Left hindlimb (tissue), 1 donor: ENCODE measurements around the gene CALHM3.
"Not testable (repeated sequence)": the region's sequence is repeated elsewhere in the genome, so short reads cannot be mapped to it uniquely, and the experiment has no call there.

Experiments
- DNase-seq: peaks from one replicate; pipeline ENCODE4 v3.0.0-alpha.2; 2018

CALHM3 gene

GRCh38 chr10:103479135-103479534 lies at the start of gene CALHM3:
Gene CALHM3, minus strand, starts transcription at chr10:103479240. Its CDS starts 208 bp downstream, at chr10:103479032.
- no peak for DNase-seq

DNA sequence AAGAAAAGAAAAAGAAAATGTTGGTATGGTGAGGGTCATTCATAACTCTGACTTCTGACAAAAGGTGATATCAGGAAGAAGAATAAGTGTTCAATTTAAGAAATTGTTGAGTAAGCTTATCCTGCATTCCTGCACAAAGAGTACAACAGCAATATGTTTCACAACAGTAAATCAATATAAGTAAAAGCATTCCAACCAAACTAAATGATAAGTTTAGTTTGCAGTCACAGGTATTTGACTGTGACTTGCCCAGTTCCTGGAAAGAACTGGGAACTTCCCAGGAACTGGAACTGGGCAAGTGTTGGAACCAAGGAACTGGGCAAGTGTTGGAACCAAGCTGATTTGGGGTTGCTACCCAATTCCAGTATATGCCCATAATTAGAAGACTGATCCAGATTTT lies 49.5 kb upstream of the CALHM3 start:
- no peak for DNase-seq

GRCh38 chr10:103527476-103527875 lies 48.4 kb upstream of the CALHM3 start:
- DNase-seq, result not testable (repeated sequence)

GRCh38 chr10:103525901-103526300 lies 46.9 kb upstream of the CALHM3 start:
- DNase-seq, result no peak

GRCh38 chr10:103523683-103524082 lies 44.6 kb upstream of the CALHM3 start:
- DNase-seq, result no peak

GRCh38 chr10:103522006-103522405 lies 43.0 kb upstream of the CALHM3 start:
- DNase-seq, result not testable (repeated sequence)

DNA sequence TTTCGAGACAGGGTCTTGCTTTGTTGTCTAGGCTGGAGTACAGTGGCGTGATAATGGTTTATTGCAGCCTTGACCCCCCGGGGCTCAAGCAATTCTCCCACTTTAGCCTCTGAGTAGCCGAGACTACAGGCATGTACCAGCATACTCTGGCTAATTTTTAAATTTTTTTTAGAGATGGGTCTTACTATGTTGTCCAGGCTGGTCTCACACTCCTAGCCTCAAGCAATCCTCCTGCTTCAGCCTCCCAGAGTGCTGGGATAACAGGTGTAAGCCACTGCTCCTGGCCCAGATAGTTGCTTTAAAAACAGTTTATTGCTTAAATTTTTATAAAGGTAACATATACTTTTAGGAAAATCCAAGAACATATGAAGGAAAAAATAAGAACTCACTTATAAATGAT lies 40.8 kb upstream of the CALHM3 start:
- no peak for DNase-seq

DNA sequence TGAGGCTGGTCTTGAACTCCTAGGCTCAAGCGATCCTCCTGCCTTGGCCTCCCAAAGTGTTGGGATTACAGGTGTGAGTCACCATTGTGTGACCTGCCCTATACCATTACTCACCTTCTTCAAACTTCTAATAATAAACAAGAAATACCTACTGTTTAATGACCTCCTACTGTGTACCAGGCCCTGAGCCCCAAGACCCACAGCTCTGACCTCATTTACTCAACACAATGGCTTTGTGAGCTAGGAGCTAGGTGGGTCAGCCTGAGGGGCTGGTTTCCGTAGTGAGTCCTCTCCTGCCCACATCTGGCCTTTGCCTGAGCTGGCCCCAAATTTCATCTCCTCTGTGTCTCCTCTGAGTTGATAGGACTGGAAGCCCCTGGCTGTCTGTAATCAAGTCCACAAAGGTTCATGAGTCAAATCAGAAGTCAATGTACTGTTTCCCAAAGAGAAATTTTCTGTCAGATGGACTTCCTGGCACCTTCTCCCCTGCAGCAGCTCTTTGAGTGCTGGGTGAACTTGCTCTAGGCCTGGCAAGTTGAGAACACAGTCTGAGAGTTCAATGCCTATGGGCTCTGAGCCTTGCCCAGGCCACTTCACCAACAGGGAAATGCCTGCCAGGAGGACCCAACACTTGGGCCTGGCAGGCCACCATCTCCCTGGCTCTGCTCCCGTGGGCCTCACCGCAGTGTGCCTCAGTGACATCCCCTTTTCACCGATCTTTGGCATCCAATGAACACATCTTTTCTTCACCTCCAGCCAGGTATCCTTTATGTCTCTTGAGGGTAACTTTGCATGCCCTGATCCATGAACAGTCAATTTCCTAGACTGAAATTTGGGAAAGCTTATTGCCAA lies 38.4 kb upstream of the CALHM3 start:
- no peak for DNase-seq

DNA sequence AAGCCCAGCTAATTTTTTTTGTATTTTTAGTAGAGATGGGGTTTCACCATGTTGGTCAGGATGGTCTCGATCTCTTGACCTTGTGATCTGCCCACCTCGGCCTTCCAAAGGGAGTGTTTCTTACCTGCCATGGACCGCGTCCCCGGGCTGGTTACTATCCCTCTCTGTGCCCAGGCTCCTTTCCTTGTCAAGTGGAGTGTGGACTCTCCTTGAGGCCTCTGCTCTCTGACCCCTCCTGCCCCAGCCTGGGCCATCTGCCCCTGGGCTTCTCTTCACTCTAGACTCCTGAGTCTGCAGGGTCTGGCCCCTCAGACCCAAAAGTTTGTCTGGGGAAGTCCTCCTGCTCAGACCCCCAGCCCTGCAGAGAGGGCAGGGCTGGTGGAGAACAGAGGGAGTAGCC lies 35.2 kb upstream of the CALHM3 start:
- no peak for DNase-seq

DNA sequence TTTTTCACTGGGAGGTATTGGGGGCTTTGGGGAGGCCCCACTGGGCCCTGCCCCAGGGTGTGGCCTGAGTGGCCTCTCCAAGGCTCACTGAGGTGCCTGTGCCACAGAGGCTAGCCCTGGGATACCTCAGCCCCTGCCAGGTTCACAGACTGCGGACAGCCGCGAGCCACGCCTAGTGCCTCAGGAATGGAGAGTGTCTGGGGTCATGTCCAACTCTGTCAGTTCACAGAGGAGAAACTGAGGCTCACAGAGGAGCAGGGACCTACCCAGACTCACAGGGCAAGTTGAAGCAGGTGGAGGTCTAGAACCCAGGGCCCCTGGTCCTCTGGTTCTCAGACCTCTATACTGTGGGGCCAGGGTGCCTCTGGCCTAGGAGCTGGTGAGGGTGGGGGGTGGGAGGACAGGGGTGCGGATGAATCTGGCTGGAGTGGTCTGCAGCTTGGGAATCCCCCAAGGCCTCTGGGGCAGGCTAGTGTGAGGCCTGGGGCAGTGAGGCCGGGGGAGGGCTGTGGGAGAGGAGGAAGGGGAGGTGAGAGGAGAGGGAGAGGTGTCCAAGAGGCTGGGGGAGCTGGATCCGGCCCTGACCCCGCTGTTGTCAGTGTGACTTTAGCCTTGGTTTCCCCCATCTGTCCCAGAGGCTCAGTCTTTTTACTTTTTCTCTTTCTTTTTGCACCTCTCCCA lies 34.5 kb upstream of the CALHM3 start:
- no peak for DNase-seq

DNA sequence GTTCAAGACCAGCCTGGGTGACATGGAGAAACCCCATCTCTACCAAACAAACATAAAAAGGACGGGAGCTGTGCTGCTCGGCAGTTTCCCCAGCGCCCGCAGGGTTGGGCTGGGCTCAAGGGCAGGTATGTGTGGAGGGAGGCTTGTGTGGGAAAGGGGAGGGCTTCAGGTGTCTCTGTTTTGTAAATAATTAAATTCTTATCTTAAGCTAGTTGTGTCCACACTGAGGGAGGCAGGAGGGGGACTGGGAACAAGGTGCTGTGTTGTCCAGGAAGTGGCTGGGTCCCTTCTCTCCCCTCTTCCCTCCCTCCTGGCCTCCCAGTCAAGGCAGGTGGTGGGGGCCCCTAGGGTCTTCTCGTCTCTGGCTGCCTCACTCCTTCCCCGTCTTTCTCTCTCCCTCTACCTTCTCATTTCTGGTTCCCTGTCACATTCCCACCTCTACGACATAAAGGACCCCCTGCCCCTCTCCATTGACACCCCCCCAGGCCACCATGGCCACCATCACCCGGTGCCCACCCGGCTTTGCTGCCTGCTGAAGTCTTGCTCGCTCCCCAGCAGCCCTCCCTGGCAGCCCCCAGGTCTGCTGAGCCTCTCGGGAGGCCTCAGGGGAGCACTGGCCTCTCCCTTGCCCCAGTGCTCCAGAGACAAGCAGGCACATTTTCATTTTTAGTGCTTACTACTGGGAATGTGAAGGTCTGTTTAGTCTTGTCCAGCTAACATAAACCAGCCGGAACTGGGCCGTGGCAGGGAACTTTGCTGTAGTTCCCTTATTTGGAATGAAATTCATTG lies 33.7 kb upstream of the CALHM3 start:
- no peak for DNase-seq

DNA sequence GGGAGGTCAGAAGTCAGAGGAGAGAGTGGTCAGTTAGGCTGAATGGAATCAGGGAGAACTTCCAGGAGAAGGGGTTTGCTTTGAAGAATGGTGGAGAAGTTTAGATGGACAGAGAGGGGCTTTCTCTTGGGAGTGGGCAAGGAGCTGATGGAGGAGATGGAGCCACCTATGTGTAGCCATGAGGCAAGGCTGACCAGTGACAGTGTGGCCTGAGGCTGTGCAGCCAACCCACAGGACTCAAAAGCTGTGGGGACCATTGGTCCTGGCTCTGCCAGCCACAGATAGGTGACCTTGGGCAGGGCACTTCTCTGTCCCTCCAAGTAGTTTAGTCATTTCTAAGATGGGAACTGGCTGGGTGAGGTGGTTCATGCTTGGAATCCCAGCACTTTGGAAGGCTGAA lies 33.1 kb upstream of the CALHM3 start:
- no peak for DNase-seq

GRCh38 chr10:103510791-103511752 lies 32.0 kb upstream of the CALHM3 start:
- no peak for DNase-seq

DNA sequence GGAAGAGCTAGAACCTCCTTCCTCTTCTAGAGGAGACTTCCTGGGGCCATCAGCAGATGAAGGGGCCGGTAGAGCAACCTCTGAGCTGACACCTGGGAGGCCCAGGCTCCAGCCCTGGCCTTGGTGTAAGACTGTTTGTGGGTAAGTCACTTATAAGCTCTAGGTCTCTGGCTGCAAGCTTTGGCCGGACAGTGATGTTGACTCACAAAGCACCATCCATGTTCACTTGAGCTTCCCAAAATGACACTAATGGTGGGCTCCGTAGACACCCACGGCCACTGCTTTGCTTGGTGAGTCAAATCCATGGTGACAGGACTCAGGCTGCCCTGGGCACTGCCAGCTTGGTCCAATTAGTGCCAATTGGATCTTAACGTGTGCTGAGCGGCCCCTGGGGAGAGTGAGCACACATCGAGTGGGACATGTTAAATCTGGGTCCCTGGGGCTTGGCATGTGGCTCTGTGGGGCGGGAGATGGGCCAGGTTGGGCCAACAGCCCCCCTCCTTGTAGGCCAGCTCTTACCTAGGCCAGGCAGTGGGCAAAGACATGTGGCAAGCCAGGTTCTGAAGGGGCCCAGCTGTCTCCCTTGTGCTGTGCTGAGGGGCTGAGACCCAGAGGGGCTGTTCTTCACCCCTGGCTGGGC lies 31.1 kb upstream of the CALHM3 start:
- DNase-seq, result no peak

- no peak for DNase-seq
Measured at GRCh38 chr10:103507235-103508191, 28.5 kb upstream of the CALHM3 start.

DNA sequence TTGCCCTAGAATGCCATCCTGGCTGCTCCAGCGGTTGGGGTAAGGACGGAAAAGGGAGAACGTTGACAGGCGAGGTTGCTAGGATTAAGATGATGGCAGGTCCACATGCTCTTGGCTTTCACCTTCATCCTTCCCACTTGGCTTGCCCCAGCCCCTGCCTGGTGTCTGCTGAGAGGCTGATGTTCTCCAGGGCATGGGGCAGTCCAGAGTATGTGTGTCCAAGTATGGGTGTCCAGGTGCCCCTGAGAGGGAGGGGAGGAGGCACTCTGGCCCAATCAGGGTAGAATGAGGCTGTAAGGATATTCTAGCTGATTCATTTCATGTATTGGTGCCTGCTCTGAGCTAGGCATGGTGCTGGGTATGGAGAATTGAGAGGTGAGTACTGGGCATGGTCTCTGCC lies 27.0 kb upstream of the CALHM3 start:
- no peak for DNase-seq

GRCh38 chr10:103504181-103504783 lies 25.2 kb upstream of the CALHM3 start:
- no peak for DNase-seq

GRCh38 chr10:103503777-103504176 lies 24.7 kb upstream of the CALHM3 start:
- not testable (repeated sequence) for DNase-seq

DNA sequence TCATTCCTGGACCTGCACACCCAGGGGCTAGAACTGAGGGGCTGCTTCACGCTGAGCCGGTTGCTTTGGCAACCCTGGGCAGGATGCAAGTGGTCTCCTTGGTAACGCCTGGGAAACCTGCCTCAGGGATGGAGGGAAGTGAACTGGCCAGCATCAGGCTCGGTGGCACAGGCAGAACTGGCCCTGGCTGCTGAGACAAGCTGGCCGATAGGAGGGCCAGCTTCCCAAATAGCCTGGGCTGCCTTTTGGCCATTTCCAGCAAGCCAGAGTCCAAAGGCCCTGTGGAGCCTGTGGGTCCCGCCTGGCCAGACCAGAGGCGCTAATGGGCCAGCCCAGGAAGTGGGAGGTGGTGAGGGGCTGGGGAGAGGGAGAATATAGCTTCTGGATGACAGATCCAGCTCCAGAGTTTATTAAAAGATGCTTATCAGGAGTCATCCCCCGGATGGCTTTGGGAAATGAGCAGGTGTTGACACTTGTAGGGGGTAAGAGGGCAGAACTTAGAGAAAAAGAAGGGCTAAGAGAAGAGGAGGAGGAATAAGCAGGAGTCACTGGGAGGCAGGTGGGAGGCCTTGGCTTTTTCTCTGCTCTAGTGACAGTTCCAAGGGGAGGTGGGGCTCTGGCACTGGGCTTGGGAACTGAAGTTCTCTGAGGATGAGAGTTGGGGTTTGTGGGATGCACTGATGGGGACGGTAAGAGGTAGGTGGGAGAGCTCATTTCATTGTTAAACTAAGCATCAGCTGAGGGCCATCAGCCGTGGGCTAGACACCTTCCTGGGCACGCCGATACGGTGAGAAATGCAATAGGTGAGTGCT lies 24.0 kb upstream of the CALHM3 start:
- DNase-seq, result no peak
